ENCODE results near the gene CYSTM1.

DNA sequence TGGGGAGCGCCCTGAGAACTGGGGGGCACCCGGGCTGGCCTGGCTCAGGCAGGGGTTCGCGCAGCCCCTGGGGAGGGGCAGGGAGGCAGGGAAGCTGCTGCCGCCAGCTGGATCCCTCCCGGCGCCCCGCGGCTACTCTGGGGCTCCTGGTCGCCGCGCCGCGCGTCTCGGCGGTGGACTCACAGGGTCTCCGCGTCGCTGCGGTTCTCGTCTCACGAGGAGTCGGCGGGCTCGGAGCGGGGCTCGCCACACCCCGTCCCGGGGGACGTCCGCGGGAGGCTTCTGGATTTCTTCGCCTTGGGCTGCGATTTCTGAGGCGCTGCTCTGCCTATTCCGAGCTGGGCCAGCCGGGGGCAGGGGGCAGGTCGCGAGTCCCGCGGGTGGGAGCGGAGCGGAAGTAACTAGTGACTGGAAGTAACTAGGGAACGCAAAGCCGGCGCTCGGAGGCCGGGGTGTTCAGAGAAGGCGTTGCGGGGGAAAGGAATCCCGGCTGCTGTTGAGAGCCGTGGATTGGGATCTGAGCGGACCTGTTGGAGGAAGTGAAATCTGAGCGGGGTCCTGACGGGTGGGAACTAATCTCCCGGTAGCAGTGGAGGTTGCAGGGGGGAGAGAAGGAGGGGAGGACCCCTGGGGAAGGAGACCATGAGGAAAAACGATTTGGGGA lies 511 bp downstream of the CYSTM1 start:
- TF ChIP-seq, protein P1, sequence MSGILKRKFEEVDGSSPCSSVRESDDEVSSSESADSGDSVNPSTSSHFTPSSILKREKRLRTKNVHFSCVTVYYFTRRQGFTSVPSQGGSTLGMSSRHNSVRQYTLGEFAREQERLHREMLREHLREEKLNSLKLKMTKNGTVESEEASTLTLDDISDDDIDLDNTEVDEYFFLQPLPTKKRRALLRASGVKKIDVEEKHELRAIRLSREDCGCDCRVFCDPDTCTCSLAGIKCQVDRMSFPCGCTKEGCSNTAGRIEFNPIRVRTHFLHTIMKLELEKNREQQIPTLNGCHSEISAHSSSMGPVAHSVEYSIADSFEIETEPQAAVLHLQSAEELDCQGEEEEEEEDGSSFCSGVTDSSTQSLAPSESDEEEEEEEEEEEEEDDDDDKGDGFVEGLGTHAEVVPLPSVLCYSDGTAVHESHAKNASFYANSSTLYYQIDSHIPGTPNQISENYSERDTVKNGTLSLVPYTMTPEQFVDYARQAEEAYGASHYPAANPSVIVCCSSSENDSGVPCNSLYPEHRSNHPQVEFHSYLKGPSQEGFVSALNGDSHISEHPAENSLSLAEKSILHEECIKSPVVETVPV (CRISPR knock-in tag; IDR thresholded peaks at IDR 0.05), result no peak
- TF ChIP-seq, protein P2, sequence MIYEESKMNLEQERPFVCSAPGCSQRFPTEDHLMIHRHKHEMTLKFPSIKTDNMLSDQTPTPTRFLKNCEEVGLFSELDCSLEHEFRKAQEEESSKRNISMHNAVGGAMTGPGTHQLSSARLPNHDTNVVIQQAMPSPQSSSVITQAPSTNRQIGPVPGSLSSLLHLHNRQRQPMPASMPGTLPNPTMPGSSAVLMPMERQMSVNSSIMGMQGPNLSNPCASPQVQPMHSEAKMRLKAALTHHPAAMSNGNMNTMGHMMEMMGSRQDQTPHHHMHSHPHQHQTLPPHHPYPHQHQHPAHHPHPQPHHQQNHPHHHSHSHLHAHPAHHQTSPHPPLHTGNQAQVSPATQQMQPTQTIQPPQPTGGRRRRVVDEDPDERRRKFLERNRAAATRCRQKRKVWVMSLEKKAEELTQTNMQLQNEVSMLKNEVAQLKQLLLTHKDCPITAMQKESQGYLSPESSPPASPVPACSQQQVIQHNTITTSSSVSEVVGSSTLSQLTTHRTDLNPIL (CRISPR knock-in tag; IDR thresholded peaks at IDR 0.05; ENCODE audit: low read depth), result no peak
- TF ChIP-seq CSDC2 (CRISPR knock-in tag; IDR thresholded peaks at IDR 0.05) (no peak), BACH2 (CRISPR knock-in tag; IDR thresholded peaks at IDR 0.05; ENCODE audit: borderline replicate concordance) (no peak), OSR1 (CRISPR knock-in tag; IDR thresholded peaks at IDR 0.05) (no peak), ZFP30 (CRISPR knock-in tag; IDR thresholded peaks at IDR 0.05) (no peak), ZNF8 (CRISPR knock-in tag; IDR thresholded peaks at IDR 0.05) (no peak), GLIS3 (CRISPR knock-in tag; IDR thresholded peaks at IDR 0.05) (no peak), ZFP3 (CRISPR knock-in tag; IDR thresholded peaks at IDR 0.05) (no peak), TOX (CRISPR knock-in tag; IDR thresholded peaks at IDR 0.05; ENCODE audit: borderline replicate concordance) (no peak)
- TF ChIP-seq, protein P3, sequence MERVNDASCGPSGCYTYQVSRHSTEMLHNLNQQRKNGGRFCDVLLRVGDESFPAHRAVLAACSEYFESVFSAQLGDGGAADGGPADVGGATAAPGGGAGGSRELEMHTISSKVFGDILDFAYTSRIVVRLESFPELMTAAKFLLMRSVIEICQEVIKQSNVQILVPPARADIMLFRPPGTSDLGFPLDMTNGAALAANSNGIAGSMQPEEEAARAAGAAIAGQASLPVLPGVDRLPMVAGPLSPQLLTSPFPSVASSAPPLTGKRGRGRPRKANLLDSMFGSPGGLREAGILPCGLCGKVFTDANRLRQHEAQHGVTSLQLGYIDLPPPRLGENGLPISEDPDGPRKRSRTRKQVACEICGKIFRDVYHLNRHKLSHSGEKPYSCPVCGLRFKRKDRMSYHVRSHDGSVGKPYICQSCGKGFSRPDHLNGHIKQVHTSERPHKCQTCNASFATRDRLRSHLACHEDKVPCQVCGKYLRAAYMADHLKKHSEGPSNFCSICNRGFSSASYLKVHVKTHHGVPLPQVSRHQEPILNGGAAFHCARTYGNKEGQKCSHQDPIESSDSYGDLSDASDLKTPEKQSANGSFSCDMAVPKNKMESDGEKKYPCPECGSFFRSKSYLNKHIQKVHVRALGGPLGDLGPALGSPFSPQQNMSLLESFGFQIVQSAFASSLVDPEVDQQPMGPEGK (CRISPR knock-in tag; IDR thresholded peaks at IDR 0.05; ENCODE audit: borderline replicate concordance), result no peak
- TF ChIP-seq, protein P4, sequence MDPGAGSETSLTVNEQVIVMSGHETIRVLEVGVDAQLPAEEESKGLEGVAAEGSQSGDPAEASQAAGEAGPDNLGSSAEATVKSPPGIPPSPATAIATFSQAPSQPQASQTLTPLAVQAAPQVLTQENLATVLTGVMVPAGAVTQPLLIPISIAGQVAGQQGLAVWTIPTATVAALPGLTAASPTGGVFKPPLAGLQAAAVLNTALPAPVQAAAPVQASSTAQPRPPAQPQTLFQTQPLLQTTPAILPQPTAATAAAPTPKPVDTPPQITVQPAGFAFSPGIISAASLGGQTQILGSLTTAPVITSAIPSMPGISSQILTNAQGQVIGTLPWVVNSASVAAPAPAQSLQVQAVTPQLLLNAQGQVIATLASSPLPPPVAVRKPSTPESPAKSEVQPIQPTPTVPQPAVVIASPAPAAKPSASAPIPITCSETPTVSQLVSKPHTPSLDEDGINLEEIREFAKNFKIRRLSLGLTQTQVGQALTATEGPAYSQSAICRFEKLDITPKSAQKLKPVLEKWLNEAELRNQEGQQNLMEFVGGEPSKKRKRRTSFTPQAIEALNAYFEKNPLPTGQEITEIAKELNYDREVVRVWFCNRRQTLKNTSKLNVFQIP (CRISPR knock-in tag; IDR thresholded peaks at IDR 0.05; ENCODE audit: borderline replicate concordance, low read depth), result no peak
